Peyer's patch (tissue), 4 donors: Measurements from ENCODE around the gene MUC2. TPM values are rescaled to one million over a fixed set of nuclear protein-coding genes. Genes with fewer than 3 reads are reported as not detected.

ENCODE experiments used
- DNase-seq, 3 donors: peaks; one replicate each; pipeline ENCODE4 v3.0.0-alpha.2; 2017 to 2019
- H3K27ac ChIP-seq, 4 donors: fragments of 200-600 bp; sonication (generic); one replicate each; pipeline ENCODE4 v1.5.1; 2016 to 2019
- H3K27me3 ChIP-seq, 2 donors: fragments of 200-600 bp; sonication (generic); one replicate each; pipeline ENCODE4 v1.5.1; 2019
- H3K36me3 ChIP-seq, 3 donors: fragments of 200-600 bp; sonication (generic); one replicate each; pipeline ENCODE4 v1.5.1; 2016 to 2019
- H3K4me1 ChIP-seq, 4 donors: fragments of 200-600 bp; sonication (generic); one replicate each; pipeline ENCODE4 v1.5.1; 2016 to 2019
- H3K4me3 ChIP-seq, 4 donors: fragments of 200-600 bp; sonication (generic); 1 replicate in 3 of 4; 2 replicates in 1 of 4; pipeline ENCODE4 v1.5.1; 2016 to 2019; ENCODE audit warnings: mild to moderate bottlenecking in 1 of 4
- H3K9me3 ChIP-seq, 4 donors: fragments of 200-600 bp; sonication (generic); one replicate each; pipeline ENCODE4 v1.5.1; 2016 to 2019; ENCODE audit warnings: mild to moderate bottlenecking in 1 of 4
- POLR2A ChIP-seq, 2 donors: fragments of 450-650 bp; IDR thresholded peaks; one replicate each; pipeline ENCODE4 v1.5.1; 2017; ENCODE audit warnings: antibody characterized with exemption in 2 of 2, mild to moderate bottlenecking in 2 of 2, moderate library complexity in 2 of 2
- total RNA-seq, 4 donors: library from RNA; depleted of rRNA; stranded (reverse); fragments of >200 nt; gene quantifications; one replicate each; pipeline ENCODE4 v1.1.0, GENCODE V29; 2016
- TF ChIP-seq, protein P1 (sequence below), 6 experiments: fragments of 450-650 bp in 4 of 6; fragments of 200-600 bp in 2 of 6; sonication (generic) in 1 of 6; IDR thresholded peaks; one replicate each; pipeline ENCODE4 v1.5.1; 2017 to 2019; ENCODE audit warnings: antibody characterized with exemption in 6 of 6, mild to moderate bottlenecking in 3 of 6, moderate library complexity in 1 of 6

Gene MUC2
- total RNA-seq, 4 donors from 2014 or later = 817 to 1,165 (median 1,010) TPM

DNA sequence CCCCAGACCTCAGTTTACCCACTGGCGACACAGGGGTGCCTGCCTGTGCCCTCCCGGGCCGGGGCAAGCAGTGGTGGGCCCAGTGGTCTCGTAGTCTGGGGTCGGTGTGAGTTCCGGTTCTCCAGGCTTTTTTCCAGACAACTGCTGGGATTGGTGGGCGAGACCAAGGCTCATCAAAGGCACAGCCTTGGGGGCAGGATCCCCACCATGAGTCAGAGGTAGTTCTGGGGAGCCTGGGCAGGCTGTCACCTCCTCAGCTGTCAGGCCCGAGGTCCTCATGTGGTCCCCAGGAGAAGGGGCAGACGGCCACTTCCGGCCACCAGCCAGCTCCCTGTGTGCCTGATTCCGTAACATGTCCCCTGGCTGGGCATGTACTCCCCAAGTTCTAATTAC lies 827 bp upstream of the MUC2 start:
- TF ChIP-seq POLR2A (IDR thresholded peaks at IDR 0.05) = no peak
- TF ChIP-seq, protein P1, sequence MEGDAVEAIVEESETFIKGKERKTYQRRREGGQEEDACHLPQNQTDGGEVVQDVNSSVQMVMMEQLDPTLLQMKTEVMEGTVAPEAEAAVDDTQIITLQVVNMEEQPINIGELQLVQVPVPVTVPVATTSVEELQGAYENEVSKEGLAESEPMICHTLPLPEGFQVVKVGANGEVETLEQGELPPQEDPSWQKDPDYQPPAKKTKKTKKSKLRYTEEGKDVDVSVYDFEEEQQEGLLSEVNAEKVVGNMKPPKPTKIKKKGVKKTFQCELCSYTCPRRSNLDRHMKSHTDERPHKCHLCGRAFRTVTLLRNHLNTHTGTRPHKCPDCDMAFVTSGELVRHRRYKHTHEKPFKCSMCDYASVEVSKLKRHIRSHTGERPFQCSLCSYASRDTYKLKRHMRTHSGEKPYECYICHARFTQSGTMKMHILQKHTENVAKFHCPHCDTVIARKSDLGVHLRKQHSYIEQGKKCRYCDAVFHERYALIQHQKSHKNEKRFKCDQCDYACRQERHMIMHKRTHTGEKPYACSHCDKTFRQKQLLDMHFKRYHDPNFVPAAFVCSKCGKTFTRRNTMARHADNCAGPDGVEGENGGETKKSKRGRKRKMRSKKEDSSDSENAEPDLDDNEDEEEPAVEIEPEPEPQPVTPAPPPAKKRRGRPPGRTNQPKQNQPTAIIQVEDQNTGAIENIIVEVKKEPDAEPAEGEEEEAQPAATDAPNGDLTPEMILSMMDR (IDR thresholded peaks at IDR 0.05) = no peak
- H3K4me3 ChIP-seq = no peak overlapping the region
- peaks cover 0 to 22% (median 5%) of the 10 kb centered on the region in 4 donors for H3K4me1 ChIP-seq
- H3K9me3 ChIP-seq = no peaks in the 10 kb centered on the region
- H3K27ac ChIP-seq = peak overlapping the region in 3 of 4 donors; percentile 51 to 72 (median 56)
- DNase-seq = peak in 1 of 3 donors; percentile 51
- no peaks in the 10 kb centered on the region for H3K27me3 ChIP-seq
- H3K36me3 ChIP-seq = no peaks in the 10 kb centered on the region

DNA sequence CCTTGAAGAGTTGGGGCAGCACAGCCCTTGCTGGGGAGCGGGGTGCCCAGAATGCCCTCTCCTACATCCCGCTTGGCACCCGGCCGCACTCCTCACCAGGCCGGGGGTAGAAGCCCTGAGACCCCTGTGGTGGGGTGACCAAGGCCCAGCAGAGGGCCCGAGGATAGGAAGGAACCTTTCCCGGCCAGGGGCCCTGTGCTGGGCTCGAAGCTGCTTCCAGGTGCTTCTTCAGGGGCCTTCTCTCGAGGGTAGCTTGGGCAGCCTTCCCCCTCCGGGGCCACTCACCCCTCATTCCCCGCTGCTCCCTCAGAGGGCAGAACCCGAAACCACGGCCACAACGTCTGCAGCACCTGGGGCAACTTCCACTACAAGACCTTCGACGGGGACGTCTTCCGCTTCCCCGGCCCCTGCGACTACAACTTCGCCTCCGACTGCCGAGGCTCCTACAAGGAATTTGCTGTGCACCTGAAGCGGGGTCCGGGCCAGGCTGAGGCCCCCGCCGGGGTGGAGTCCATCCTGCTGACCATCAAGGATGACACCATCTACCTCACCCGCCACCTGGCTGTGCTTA lies 752 bp downstream of the MUC2 start:
- Histone ChIP-seq H3K27me3 (no peaks in the 10 kb centered on the region), H3K4me3 (peak overlapping the region in 2 of 4 donors; percentile 30 to 42), H3K27ac (peak overlapping the region in 2 of 4 donors; percentile 69 to 70), H3K4me1 (peaks cover 0 to 22% (median 5%) of the 10 kb centered on the region in 4 donors), H3K9me3 (no peaks in the 10 kb centered on the region), H3K36me3 (no peaks in the 10 kb centered on the region)
- TF ChIP-seq, protein P1 (IDR thresholded peaks at IDR 0.05) = no peak
- TF ChIP-seq POLR2A (IDR thresholded peaks at IDR 0.05) = no peak
- peak in 1 of 3 donors; percentile 52 for DNase-seq

DNA sequence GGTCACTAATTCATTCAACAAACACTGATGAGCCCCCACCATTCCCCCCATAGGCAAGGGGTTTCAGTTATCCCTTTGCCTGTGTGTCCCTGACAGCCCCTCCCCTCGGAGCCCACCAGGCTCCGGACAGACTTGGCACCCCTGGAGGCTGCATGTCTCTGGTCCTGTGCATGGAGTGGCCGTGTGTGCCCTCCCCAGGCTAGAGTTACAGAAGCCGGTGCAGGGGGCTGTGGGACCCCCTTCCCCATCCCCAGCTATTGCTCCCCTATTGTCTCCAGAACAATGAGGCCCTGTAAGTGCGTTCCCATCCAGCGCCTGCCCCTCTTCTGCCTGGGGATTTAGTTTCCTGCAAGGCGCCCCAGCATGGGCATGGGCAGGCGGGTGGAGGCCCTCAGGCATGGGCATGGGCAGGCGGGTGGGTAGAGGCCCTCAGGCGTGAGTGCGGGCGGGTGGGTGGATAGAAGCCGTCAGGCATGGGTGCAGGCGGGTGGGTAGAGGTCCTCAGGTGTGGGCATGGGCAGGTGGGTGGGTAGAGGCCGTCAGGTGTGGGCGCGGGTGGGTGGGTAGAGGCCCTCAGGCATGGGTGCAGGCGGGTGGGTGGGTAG lies 1.5 kb downstream of the MUC2 start:
- H3K27me3 ChIP-seq = no peaks in the 10 kb centered on the region
- H3K4me3 ChIP-seq = peak overlapping the region in 2 of 4 donors; percentile 30 to 42
- DNase-seq = no peak
- H3K9me3 ChIP-seq = no peaks in the 10 kb centered on the region
- no peaks in the 10 kb centered on the region for H3K36me3 ChIP-seq
- peaks cover 0 to 22% (median 5%) of the 10 kb centered on the region in 4 donors for H3K4me1 ChIP-seq
- TF ChIP-seq POLR2A (IDR thresholded peaks at IDR 0.05) = no peak
- TF ChIP-seq, protein P1 (IDR thresholded peaks at IDR 0.05) = no peak
- H3K27ac ChIP-seq = peak overlapping the region in 2 of 4 donors; percentile 69 to 70

DNA sequence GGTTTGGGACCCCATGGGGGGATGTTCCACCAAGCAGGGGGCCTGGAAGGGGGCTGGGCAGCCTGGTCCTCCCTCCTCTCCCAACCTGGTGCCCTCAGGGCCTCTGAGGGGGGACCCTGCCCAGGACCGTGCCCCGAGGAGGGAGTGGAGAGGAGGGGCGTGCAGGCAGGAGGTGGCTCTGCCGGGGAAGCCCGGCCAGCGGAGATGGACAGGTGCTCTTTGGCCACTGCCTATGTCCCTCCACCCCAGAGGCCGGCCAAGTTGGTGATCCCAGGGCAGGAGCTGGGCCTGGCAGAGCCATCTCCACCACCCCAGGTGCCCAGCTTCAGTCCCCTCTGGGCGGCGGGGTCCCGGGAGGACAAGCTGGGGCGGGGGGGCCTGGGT lies 2.4 kb downstream of the MUC2 start:
- Histone ChIP-seq H3K27ac (peak overlapping the region in 2 of 4 donors; percentile 44 to 65), H3K4me1 (peaks cover 0 to 22% (median 5%) of the 10 kb centered on the region in 4 donors), H3K9me3 (no peaks in the 10 kb centered on the region), H3K27me3 (no peaks in the 10 kb centered on the region), H3K4me3 (peak overlapping the region in 2 of 4 donors; percentile 32 to 42), H3K36me3 (no peaks in the 10 kb centered on the region)
- TF ChIP-seq POLR2A (IDR thresholded peaks at IDR 0.05) = no peak
- TF ChIP-seq, protein P1 (IDR thresholded peaks at IDR 0.05) = no peak
- peak in 1 of 3 donors; percentile 51 for DNase-seq

DNA sequence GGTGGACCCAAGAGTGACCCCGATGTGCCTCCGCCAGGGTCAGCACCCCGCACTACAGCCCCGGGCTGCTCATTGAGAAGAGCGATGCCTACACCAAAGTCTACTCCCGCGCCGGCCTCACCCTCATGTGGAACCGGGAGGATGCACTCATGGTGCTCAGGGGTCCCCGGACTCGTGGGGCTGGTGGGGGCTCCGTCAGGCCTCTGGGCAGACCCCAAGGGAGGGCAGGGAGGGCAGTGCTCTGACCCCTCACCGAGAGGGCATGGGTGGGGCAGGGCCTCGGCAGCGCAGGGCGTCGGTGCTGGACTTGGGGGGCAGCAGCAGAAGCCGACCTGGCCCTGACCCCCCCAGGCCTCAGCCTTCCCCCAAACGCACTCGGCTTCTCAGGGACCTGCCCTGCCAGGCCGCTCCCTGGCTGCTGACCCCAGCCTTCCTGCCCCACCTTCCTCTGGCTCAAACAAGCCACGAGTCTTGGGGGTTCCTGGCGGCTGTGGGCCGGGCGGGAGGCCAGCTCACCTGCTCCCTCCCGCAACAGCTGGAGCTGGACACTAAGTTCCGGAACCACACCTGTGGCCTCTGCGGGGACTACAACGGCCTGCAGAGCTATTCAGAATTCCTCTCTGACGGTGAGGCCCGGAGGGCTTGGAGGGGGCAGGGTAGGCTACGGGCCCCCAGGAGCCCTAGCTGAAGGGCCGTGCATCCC lies 2.9 kb downstream of the MUC2 start:
- peaks cover 0 to 18% (median 5%) of the 10 kb centered on the region in 4 donors for H3K4me1 ChIP-seq
- DNase-seq = peak in 1 of 3 donors; percentile 50
- H3K27ac ChIP-seq = peak overlapping the region in 2 of 4 donors; percentile 44 to 65
- H3K4me3 ChIP-seq = peak overlapping the region in 2 of 4 donors; percentile 32 to 42
- TF ChIP-seq, protein P1 (IDR thresholded peaks at IDR 0.05) = no peak
- TF ChIP-seq POLR2A (IDR thresholded peaks at IDR 0.05) = no peak
- no peaks in the 10 kb centered on the region for H3K36me3 ChIP-seq
- no peaks in the 10 kb centered on the region for H3K27me3 ChIP-seq
- H3K9me3 ChIP-seq = no peaks in the 10 kb centered on the region
